ENCODE data around the gene MPC1.
"Not testable (repeated sequence)": the region's sequence is repeated elsewhere in the genome, so short reads cannot be mapped to it uniquely, and the experiment has no call there.

Gene MPC1

GRCh38 chr6:166406197-166406596, 23.5 kb upstream of the MPC1 start:
- no peak for DNase-seq (ENCODE audit: low spot score)

- no peak for DNase-seq (ENCODE audit: low spot score)
These were observed 22.6 kb upstream of the MPC1 start for GRCh38 chr6:166405386-166405785.

- DNase-seq (ENCODE audit: low spot score) = no peak
These were observed 20.0 kb upstream of the MPC1 start for GRCh38 chr6:166402582-166403277.

GRCh38 chr6:166400649-166401250, 18.0 kb upstream of the MPC1 start:
- peak; percentile 67 for DNase-seq (ENCODE audit: low spot score)

GRCh38 chr6:166400181-166400580, 17.4 kb upstream of the MPC1 start:
- no peak for DNase-seq (ENCODE audit: low spot score)

- no peak for DNase-seq (ENCODE audit: low spot score)
These were observed 15.6 kb upstream of the MPC1 start for GRCh38 chr6:166398348-166398747.

- no peak for DNase-seq (ENCODE audit: low spot score)
These were observed 15.1 kb upstream of the MPC1 start for GRCh38 chr6:166397849-166398248.

- no peak for DNase-seq (ENCODE audit: low spot score)
These were observed 13.0 kb upstream of the MPC1 start for GRCh38 chr6:166395778-166396177.

GRCh38 chr6:166395351-166395750, 12.6 kb upstream of the MPC1 start:
- DNase-seq (ENCODE audit: low spot score) = no peak

GRCh38 chr6:166394036-166394892, 11.5 kb upstream of the MPC1 start:
- no peak for DNase-seq (ENCODE audit: low spot score)

- no peak for DNase-seq (ENCODE audit: low spot score)
These were observed 10.7 kb upstream of the MPC1 start for GRCh38 chr6:166393535-166393823.

- DNase-seq (ENCODE audit: low spot score) = not testable (repeated sequence)
These were observed 10.2 kb upstream of the MPC1 start for GRCh38 chr6:166392755-166393534.

GRCh38 chr6:166389119-166389518, 6.4 kb upstream of the MPC1 start:
- DNase-seq (ENCODE audit: low spot score) = no peak

- no peak for DNase-seq (ENCODE audit: low spot score)
These were observed 5.7 kb upstream of the MPC1 start for GRCh38 chr6:166388290-166389004.

- DNase-seq (ENCODE audit: low spot score) = no peak
These were observed 5.0 kb upstream of the MPC1 start for GRCh38 chr6:166387642-166388289.

- not testable (repeated sequence) for DNase-seq (ENCODE audit: low spot score)
These were observed 4.4 kb upstream of the MPC1 start for GRCh38 chr6:166387098-166387497.

- DNase-seq (ENCODE audit: low spot score) = no peak
These were observed 3.4 kb upstream of the MPC1 start for GRCh38 chr6:166386111-166386510.

- peak; percentile 18 for DNase-seq (ENCODE audit: low spot score)
These were observed 1.1 kb upstream of the MPC1 start for GRCh38 chr6:166383802-166384363.

GRCh38 chr6:166382500-166382932, 224 bp downstream of the MPC1 start:
- no peak for DNase-seq (ENCODE audit: low spot score)

- DNase-seq (ENCODE audit: low spot score) = peak; percentile 69
These were observed 824 bp downstream of the MPC1 start for GRCh38 chr6:166381733-166382499.

Measured in hematopoietic multipotent progenitor cell treated with erythropoietin and hydrocortisone succinate and interleukin-3 and kit ligand, for 15 days (in vitro differentiated cells).